PC-9 (cell line): ENCODE data around the gene ENTHD1. TPM values are rescaled to one million over a fixed set of nuclear protein-coding genes. Genes with fewer than 3 reads are reported as not detected.

Experiments
- BruUV-seq: library from RNA; stranded (reverse); fragments of 400-500 nt; replicated peaks from 2 replicates; lab custom pipeline; 2021; lab: Mats Ljungman, UMichigan
- CTCF ChIA-PET: fragments of 300-600 bp; sonication (Branson Sonifier 250); formaldehyde crosslinking; loops from one replicate; lab custom pipeline; 2022; ENCODE audit warnings: antibody characterized with exemption; lab: Charles Lee
- POLR2A ChIA-PET: fragments of 300-600 bp; sonication (Branson Sonifier 250); formaldehyde crosslinking; loops from one replicate; lab custom pipeline; 2022; ENCODE audit warnings: antibody characterized with exemption; ENCODE audit not compliant: unreplicated experiment; lab: Charles Lee
- DNase-seq, 2 experiments: peaks; one replicate each; pipeline versions ENCODE4 v3.0.0 to v3.0.0-alpha.2; 2015 to 2022; ENCODE audit warnings: mixed read lengths in 1 of 2
- H2AFZ ChIP-seq: fragments of 200-600 bp; sonication (generic); 2 replicates; pipeline ENCODE4 v1.8.1; 2017; ENCODE audit warnings: antibody characterized with exemption
- H3F3A ChIP-seq: fragments of 200-600 bp; sonication (generic); 2 replicates; pipeline ENCODE4 v1.8.1; 2017; ENCODE audit warnings: antibody characterized with exemption, mild to moderate bottlenecking, low read depth; ENCODE audit not compliant: insufficient read depth
- H3K27ac ChIP-seq: fragments of 200-600 bp; sonication (generic); 2 replicates; pipeline ENCODE4 v1.6.1; 2016; ENCODE audit warnings: mixed run types
- H3K27me3 ChIP-seq: fragments of 200-600 bp; sonication (generic); 2 replicates; pipeline ENCODE4 v1.6.1; 2016; ENCODE audit warnings: low read depth, mixed run types; ENCODE audit not compliant: insufficient read depth
- H3K36me3 ChIP-seq: fragments of 200-600 bp; sonication (generic); 2 replicates; pipeline ENCODE4 v1.6.1; 2016; ENCODE audit warnings: low read depth, mixed run types
- H3K4me1 ChIP-seq: fragments of 200-600 bp; sonication (generic); replicated peaks from 2 replicates; pipeline ENCODE4 v1.6.1; 2016; ENCODE audit warnings: mixed run types; ENCODE audit not compliant: insufficient read depth
- H3K4me2 ChIP-seq: fragments of 200-600 bp; sonication (generic); 2 replicates; pipeline ENCODE4 v1.6.1; 2017; ENCODE audit warnings: mixed run types
- H3K4me3 ChIP-seq: fragments of 200-600 bp; sonication (generic); 2 replicates; pipeline ENCODE4 v1.6.1; 2016; ENCODE audit warnings: mixed run types
- H3K79me2 ChIP-seq: fragments of 200-600 bp; sonication (generic); 2 replicates; pipeline ENCODE4 v1.6.1; 2017; ENCODE audit warnings: low read depth, mixed run types
- H3K9me2 ChIP-seq: fragments of 200-600 bp; sonication (generic); 2 replicates; pipeline ENCODE4 v1.8.1; 2017; ENCODE audit warnings: mild to moderate bottlenecking; ENCODE audit not compliant: insufficient read depth
- H3K9me3 ChIP-seq: fragments of 200-600 bp; sonication (generic); 2 replicates; pipeline ENCODE4 v1.8.1; 2016; ENCODE audit warnings: low read depth; ENCODE audit not compliant: insufficient read depth
- H4K20me1 ChIP-seq: fragments of 200-600 bp; sonication (generic); 2 replicates; pipeline ENCODE4 v1.8.1; 2017; ENCODE audit not compliant: insufficient read depth
- EZH2 ChIP-seq: fragments of 200-600 bp; sonication (generic); IDR thresholded peaks from 2 replicates; pipeline ENCODE4 v1.8.0; 2017; ENCODE audit warnings: antibody characterized with exemption, low read depth
- intact Hi-C: fragments of 100-400 bp; cut with micrococcal nuclease; formaldehyde crosslinking; loops from one replicate; pipeline ENCODE4 v1.10.0; 2022; ENCODE audit not compliant: unreplicated experiment
- total RNA-seq: library from RNA; stranded (reverse); gene quantifications from 2 replicates; pipeline ENCODE4 v1.2.3, GENCODE V29; 2021
- TF ChIP-seq, protein P1 (sequence below): fragments of 200-600 bp; sonication (generic); conservative IDR thresholded peaks from 2 replicates; pipeline ENCODE4 v1.6.1; 2017; ENCODE audit warnings: mixed run types, antibody characterized with exemption, mild to moderate bottlenecking, moderate library complexity

Gene ENTHD1
- total RNA-seq, 1 experiment from 2014 or later = not detected

DNA sequence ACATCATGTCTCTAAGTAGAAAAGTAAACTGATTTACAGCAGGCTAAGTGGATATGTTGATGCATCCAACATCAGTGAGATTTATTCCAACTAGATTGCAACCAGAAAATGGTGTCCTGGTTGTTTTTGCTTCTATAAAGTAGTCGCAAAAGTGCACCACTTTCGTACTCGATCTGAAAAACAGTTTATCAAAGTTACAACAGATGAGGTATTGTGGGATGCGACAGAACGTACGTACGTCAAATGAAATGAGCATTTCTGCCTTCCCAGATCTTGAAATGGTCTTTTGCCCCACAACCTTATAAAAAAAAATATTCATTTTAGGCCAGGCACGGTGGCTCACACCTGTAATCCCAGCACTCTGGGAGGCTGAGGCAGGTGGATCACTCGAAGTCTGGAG is 21.0 kb upstream of the ENTHD1 start:
- intact Hi-C loops = no loop called here
- no peaks in the 10 kb centered on the region for H3K9me2 ChIP-seq
- CTCF ChIA-PET = no interaction called here
- no peak overlapping the region for H3K4me2 ChIP-seq
- H3K79me2 ChIP-seq = no peaks in the 10 kb centered on the region
- no peaks in the 10 kb centered on the region for H3K4me1 ChIP-seq
- H3F3A ChIP-seq = no peaks in the 10 kb centered on the region
- no peaks in the 10 kb centered on the region for H3K36me3 ChIP-seq
- no peak for DNase-seq
- H3K27ac ChIP-seq = no peak overlapping the region
- peaks cover 83% of the 10 kb centered on the region for H3K27me3 ChIP-seq
- no peak overlapping the region for H3K4me3 ChIP-seq
- no peaks in the 10 kb centered on the region for H4K20me1 ChIP-seq
- POLR2A ChIA-PET = no interaction called here
- BruUV-seq = no TSS peak
- H2AFZ ChIP-seq = no peak overlapping the region
- no peaks in the 10 kb centered on the region for H3K9me3 ChIP-seq
- TF ChIP-seq, protein P1, sequence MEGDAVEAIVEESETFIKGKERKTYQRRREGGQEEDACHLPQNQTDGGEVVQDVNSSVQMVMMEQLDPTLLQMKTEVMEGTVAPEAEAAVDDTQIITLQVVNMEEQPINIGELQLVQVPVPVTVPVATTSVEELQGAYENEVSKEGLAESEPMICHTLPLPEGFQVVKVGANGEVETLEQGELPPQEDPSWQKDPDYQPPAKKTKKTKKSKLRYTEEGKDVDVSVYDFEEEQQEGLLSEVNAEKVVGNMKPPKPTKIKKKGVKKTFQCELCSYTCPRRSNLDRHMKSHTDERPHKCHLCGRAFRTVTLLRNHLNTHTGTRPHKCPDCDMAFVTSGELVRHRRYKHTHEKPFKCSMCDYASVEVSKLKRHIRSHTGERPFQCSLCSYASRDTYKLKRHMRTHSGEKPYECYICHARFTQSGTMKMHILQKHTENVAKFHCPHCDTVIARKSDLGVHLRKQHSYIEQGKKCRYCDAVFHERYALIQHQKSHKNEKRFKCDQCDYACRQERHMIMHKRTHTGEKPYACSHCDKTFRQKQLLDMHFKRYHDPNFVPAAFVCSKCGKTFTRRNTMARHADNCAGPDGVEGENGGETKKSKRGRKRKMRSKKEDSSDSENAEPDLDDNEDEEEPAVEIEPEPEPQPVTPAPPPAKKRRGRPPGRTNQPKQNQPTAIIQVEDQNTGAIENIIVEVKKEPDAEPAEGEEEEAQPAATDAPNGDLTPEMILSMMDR = no peak
- TF ChIP-seq EZH2 = no peak

DNA sequence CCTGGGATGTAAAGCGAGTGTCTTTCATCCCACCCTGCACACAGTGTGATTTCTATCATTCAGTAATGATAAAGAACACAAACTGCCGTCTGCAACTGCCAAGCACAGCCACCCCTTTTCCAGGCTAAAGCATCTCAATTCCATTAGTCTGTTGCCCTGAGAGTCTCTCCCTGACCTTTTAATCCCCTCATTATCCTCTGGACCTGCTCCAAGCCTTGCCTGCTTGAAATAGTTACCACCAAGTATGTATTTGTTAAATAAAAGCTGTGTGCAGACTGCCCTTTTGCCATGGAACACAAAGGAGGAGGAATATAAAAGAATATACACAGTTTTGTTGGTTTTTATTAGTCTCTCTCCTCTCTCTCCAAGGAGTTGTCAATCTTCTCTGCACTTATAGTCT is 20.3 kb upstream of the ENTHD1 start:
- Histone ChIP-seq H4K20me1 (no peaks in the 10 kb centered on the region), H3K9me3 (no peaks in the 10 kb centered on the region), H3K79me2 (no peaks in the 10 kb centered on the region), H3K4me1 (no peaks in the 10 kb centered on the region), H3K4me2 (no peak overlapping the region), H3K9me2 (no peaks in the 10 kb centered on the region), H3F3A (no peaks in the 10 kb centered on the region), H3K27ac (no peak overlapping the region), H3K27me3 (peaks cover 84% of the 10 kb centered on the region), H2AFZ (no peak overlapping the region), H3K36me3 (no peaks in the 10 kb centered on the region), H3K4me3 (no peak overlapping the region)
- CTCF ChIA-PET = no interaction called here
- no TSS peak for BruUV-seq
- TF ChIP-seq EZH2 = no peak
- TF ChIP-seq, protein P1 = no peak
- intact Hi-C loops = no loop called here
- POLR2A ChIA-PET = no interaction called here
- DNase-seq = no peak

DNA sequence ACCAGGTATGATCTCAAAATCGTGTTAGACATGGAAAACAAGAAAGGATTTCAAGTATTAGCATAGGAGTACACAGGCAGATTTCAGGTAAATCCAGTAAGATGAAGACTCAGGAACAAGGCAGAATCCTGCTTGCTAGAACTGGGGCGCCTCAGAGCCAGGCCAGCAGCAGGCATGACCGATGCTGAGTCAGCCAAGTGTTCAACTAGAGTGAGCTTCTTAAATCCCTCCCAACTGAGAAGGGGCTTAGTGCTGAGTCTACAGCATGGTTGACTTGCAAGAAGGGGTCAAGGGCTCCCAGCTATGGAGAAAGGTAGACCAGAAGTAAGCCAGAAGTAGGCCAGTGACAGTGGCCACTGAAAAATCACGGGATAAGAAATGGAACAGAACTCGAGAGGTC is 19.8 kb upstream of the ENTHD1 start:
- CTCF ChIA-PET = interaction anchor here (0.6 kb wide), 1 partner anchor 30 kb away, joined by 3 read pairs; no protein-coding TSS in a partner anchor
- H3K4me3 ChIP-seq = no peak overlapping the region
- TF ChIP-seq EZH2 = no peak
- TF ChIP-seq, protein P1 = no peak
- no peak overlapping the region for H3K27ac ChIP-seq
- H3K79me2 ChIP-seq = no peaks in the 10 kb centered on the region
- no peaks in the 10 kb centered on the region for H3K9me3 ChIP-seq
- no peaks in the 10 kb centered on the region for H3K4me1 ChIP-seq
- no peaks in the 10 kb centered on the region for H3F3A ChIP-seq
- POLR2A ChIA-PET = no interaction called here
- no peak overlapping the region for H3K4me2 ChIP-seq
- intact Hi-C loops = no loop called here
- no peak overlapping the region for H2AFZ ChIP-seq
- no peak for DNase-seq
- H3K36me3 ChIP-seq = no peaks in the 10 kb centered on the region
- H3K27me3 ChIP-seq = peaks cover 90% of the 10 kb centered on the region
- H3K9me2 ChIP-seq = no peaks in the 10 kb centered on the region
- H4K20me1 ChIP-seq = no peaks in the 10 kb centered on the region
- BruUV-seq = no TSS peak
